HK-2 (cell line): ENCODE measurements around the gene GP2.
"Not testable (repeated sequence)": the region's sequence is repeated elsewhere in the genome, so short reads cannot be mapped to it uniquely, and the experiment has no call there.

ENCODE experiments used
- DNase-seq: peaks from one replicate; pipeline ENCODE4 v3.0.0-alpha.2; 2018; ENCODE audit not compliant: unreplicated experiment

Gene GP2

GRCh38 chr16:20325005-20325404, 2.3 kb downstream of the GP2 start:
- DNase-seq: no peak

GRCh38 chr16:20323591-20324117, 3.7 kb downstream of the GP2 start:
- DNase-seq: no peak

- DNase-seq: no peak
Observed at GRCh38 chr16:20322696-20323095, 4.6 kb downstream of the GP2 start.

- no peak for DNase-seq
Observed at GRCh38 chr16:20321671-20322070, 5.6 kb downstream of the GP2 start.

GRCh38 chr16:20321051-20321450, 6.3 kb downstream of the GP2 start:
- not testable (repeated sequence) for DNase-seq

GRCh38 chr16:20320592-20320991, 6.7 kb downstream of the GP2 start:
- no peak for DNase-seq

- DNase-seq: no peak
Observed at GRCh38 chr16:20320178-20320577, 7.1 kb downstream of the GP2 start.

GRCh38 chr16:20319406-20319805, 7.9 kb downstream of the GP2 start:
- no peak for DNase-seq

GRCh38 chr16:20318437-20318836, 8.9 kb downstream of the GP2 start:
- no peak for DNase-seq

GRCh38 chr16:20318006-20318405, 9.3 kb downstream of the GP2 start:
- DNase-seq: no peak

- DNase-seq: no peak
Observed at GRCh38 chr16:20317117-20317516, 10.2 kb downstream of the GP2 start.

- DNase-seq: no peak
Observed at GRCh38 chr16:20316715-20317114, 10.6 kb downstream of the GP2 start.

GRCh38 chr16:20315764-20316163, 11.5 kb downstream of the GP2 start:
- no peak for DNase-seq

- no peak for DNase-seq
Observed at GRCh38 chr16:20314575-20314974, 12.7 kb downstream of the GP2 start.

- no peak for DNase-seq
Observed at GRCh38 chr16:20313741-20314140, 13.6 kb downstream of the GP2 start.

GRCh38 chr16:20312536-20313095, 14.7 kb downstream of the GP2 start:
- not testable (repeated sequence) for DNase-seq

- DNase-seq: no peak
Observed at GRCh38 chr16:20311548-20311947, 15.8 kb downstream of the GP2 start.

- DNase-seq: no peak
Observed at GRCh38 chr16:20310421-20311395, 16.6 kb downstream of the GP2 start.

GRCh38 chr16:20309786-20310185, 17.5 kb downstream of the GP2 start:
- DNase-seq: no peak

- DNase-seq: no peak
Observed at GRCh38 chr16:20308801-20309590, 18.3 kb downstream of the GP2 start.

- no peak for DNase-seq
Observed at GRCh38 chr16:20308266-20308665, 19.0 kb downstream of the GP2 start.

GRCh38 chr16:20307791-20308190, 19.5 kb downstream of the GP2 start:
- DNase-seq: no peak
